Astrocyte (in vitro differentiated cells and primary cell): ENCODE measurements around the gene DNAH2.

Experiments used
- EZH2 ChIP-seq: IDR thresholded peaks from 2 replicates; pipeline ENCODE4 v1.6.1; 2012; ENCODE audit warnings: mild to moderate bottlenecking, low read length, inconsistent platforms; ENCODE audit not compliant: insufficient read depth
- TF ChIP-seq, protein P1 (sequence below): IDR thresholded peaks from 2 replicates; pipeline ENCODE4 v1.5.1; 2011; ENCODE audit warnings: low read depth, mild to moderate bottlenecking, inconsistent platforms, low read length, moderate library complexity; ENCODE audit not compliant: insufficient read depth

DNA sequence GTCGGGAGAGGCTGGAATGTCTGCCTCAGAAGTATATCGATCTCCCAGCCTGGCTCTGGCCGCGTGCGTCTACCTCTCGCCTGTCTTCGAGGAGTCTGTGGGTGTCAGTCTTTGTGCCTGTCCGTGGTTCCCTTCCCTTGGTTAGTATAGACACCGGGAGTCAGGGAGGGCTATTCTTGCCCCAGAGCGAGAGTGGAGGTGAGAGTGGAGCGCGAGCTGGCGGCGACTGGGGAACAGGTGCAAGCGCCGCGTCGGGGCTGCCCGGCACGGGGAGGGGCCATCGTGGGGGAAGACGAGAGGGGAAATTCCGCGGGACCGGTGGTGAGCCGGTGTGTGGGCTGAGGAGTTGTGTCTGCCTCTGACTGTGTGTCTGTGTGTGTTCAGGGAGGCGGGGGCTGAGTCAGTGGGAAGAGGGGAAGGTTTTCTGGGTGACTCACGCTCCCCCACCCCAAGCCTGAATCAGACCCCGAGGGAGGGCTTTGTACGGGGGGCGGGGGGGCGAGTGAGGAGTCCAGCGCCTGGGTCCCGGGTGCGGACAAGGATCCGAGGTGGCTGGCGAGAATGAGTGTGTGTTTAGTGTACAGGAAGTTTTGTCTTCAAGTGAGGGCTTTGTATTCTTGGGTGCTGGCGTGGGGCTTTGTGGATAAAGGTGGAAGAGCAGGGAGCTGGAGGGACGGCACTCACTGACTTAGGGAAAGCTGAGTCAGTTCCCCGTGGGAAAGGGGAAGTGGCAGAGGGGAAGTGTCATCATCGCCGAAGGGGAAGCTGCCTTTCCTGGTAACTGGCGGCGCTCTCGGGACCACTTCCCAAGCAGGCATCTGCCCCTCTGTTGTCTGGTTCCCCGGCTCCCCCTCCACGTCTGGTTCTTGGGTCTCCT lies 125.1 kb downstream of the DNAH2 start:
- TF ChIP-seq, protein P1, sequence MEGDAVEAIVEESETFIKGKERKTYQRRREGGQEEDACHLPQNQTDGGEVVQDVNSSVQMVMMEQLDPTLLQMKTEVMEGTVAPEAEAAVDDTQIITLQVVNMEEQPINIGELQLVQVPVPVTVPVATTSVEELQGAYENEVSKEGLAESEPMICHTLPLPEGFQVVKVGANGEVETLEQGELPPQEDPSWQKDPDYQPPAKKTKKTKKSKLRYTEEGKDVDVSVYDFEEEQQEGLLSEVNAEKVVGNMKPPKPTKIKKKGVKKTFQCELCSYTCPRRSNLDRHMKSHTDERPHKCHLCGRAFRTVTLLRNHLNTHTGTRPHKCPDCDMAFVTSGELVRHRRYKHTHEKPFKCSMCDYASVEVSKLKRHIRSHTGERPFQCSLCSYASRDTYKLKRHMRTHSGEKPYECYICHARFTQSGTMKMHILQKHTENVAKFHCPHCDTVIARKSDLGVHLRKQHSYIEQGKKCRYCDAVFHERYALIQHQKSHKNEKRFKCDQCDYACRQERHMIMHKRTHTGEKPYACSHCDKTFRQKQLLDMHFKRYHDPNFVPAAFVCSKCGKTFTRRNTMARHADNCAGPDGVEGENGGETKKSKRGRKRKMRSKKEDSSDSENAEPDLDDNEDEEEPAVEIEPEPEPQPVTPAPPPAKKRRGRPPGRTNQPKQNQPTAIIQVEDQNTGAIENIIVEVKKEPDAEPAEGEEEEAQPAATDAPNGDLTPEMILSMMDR, result no peak
- no peak for TF ChIP-seq EZH2
